ENCODE measurements around the gene FANCD2. TPM values are rescaled to one million over a fixed set of nuclear protein-coding genes. Genes with fewer than 3 reads are reported as not detected.

Gene FANCD2
- total and polyA plus RNA-seq, 2 experiments from 2014 or later: 61.5 to 71.6 TPM

DNA sequence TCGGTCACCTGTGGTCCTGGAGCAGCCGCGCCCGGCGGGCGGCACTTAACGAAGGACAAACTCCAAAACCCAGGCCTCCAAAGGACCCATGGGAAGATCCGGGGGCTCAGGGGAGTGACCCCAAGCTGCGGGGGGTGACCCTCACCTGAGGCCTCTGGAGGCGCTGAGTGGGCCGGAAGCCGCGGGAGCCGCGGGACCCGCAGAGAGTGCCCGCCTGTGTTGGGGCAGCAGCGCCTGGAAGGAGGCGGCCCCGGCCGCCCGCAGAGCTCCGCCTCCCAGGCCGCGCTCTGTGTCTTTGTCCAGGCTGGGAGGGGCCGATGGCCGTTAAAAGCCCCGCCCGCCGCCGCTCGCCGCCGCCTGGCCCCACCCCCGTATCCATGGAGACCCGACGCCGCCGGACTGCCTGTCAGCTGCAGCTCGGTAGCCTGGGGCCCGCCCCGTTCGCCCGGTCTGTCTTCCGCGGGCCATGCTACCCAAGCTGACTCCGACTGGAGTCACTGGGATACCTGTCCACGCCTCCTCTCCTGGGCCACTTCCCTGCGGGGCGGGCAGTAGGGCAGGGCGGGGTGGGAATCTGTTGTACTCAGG lies 15.3 kb upstream of the FANCD2 start:
- Histone ChIP-seq H4K20me1 (replicated peaks; ENCODE audit: insufficient read depth) (peaks cover 13% of the 10 kb centered on the region), H3K27ac (ENCODE audit: low read depth) (no peak overlapping the region), H2AFZ (peak overlapping the region; percentile 63; the same call in 1 of the 2 replicates), H3K79me2 (replicated peaks; ENCODE audit: insufficient read depth) (no peaks in the 10 kb centered on the region), H3K4me1 (ENCODE audit: insufficient read depth) (peaks cover 12% of the 10 kb centered on the region; the same call in 1 of the 2 replicates), H3K27me3 (ENCODE audit: insufficient read depth) (peaks cover 4% of the 10 kb centered on the region; the same call in 1 of the 2 replicates), H3K4me3 (peak overlapping the region; percentile 77), H3K9me2 (ENCODE audit: insufficient read depth) (no peaks in the 10 kb centered on the region), H3K36me3 (ENCODE audit: insufficient read depth) (no peaks in the 10 kb centered on the region), H3F3A (replicated peaks; ENCODE audit: low read depth) (no peaks in the 10 kb centered on the region), H3K4me2 (peak overlapping the region; percentile 89)
- Mint-ChIP-seq H3K27me3 (ENCODE audit: insufficient read depth, low read depth, poor library complexity) (peaks cover 21% of the 10 kb centered on the region), H3K4me1 (peaks cover 23% of the 10 kb centered on the region), H3K27ac (no peak overlapping the region), H3K4me3 (peak overlapping the region; percentile 63; the same call in 2 of the 3 replicates), H3K9me3 (no peaks in the 10 kb centered on the region; the same call in 2 of the 3 replicates), H3K36me3 (ENCODE audit: low read depth) (no peaks in the 10 kb centered on the region)
- TF ChIP-seq CREB1 (CRISPR knock-in tag; IDR thresholded peaks at IDR 0.05; ENCODE audit: low read depth): 0 out of 2 replicates have a peak, but pooled peaks have one; percentile 2
- TF ChIP-seq, protein P1, sequence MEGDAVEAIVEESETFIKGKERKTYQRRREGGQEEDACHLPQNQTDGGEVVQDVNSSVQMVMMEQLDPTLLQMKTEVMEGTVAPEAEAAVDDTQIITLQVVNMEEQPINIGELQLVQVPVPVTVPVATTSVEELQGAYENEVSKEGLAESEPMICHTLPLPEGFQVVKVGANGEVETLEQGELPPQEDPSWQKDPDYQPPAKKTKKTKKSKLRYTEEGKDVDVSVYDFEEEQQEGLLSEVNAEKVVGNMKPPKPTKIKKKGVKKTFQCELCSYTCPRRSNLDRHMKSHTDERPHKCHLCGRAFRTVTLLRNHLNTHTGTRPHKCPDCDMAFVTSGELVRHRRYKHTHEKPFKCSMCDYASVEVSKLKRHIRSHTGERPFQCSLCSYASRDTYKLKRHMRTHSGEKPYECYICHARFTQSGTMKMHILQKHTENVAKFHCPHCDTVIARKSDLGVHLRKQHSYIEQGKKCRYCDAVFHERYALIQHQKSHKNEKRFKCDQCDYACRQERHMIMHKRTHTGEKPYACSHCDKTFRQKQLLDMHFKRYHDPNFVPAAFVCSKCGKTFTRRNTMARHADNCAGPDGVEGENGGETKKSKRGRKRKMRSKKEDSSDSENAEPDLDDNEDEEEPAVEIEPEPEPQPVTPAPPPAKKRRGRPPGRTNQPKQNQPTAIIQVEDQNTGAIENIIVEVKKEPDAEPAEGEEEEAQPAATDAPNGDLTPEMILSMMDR (conservative IDR thresholded peaks at IDR 0.05; ENCODE audit: low read depth in 2 of 2): no peak
- no peak for TF ChIP-seq NANOG (IDR thresholded peaks at IDR 0.05; ENCODE audit: borderline replicate concordance)
- no peak for TF ChIP-seq EZH2 (IDR thresholded peaks at IDR 0.05; ENCODE audit: low read depth, unreplicated experiment)
- peak; percentile 53 for TF ChIP-seq POLR2AphosphoS5 (IDR thresholded peaks at IDR 0.05; ENCODE audit: low read depth)
- DNase-seq (ENCODE audit: low spot score) (peak; percentile 97), ATAC-seq (peak; percentile 78)

DNA sequence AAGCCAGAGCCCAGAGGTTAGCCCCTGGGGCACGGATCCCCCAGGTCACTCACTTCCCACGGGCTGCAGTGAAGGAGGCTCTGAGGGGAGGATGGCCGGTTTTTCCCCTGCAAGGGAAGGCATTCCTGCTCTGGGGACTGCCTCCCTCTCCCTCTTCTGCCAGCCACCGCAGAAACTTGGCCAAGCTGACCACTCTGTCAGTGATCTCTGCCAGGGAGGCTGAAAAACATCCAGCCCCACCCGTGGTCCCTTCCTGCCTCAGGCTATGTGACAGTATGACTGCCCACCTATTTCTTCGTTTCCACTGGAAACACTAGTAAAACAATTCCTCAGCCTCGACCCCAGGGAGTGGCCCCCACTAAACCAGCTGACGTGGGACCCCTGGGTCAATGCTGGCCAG lies 14.6 kb upstream of the FANCD2 start:
- Histone ChIP-seq H3K79me2 (replicated peaks; ENCODE audit: insufficient read depth) (no peaks in the 10 kb centered on the region), H3K4me2 (peak overlapping the region; percentile 73; the same call in 1 of the 2 replicates), H3K4me3 (peak overlapping the region; percentile 77; the same call in 1 of the 2 replicates), H3K36me3 (ENCODE audit: insufficient read depth) (no peaks in the 10 kb centered on the region), H4K20me1 (replicated peaks; ENCODE audit: insufficient read depth) (peaks cover 8% of the 10 kb centered on the region; the same call in 1 of the 2 replicates), H3K9me2 (ENCODE audit: insufficient read depth) (no peaks in the 10 kb centered on the region), H3K27ac (ENCODE audit: low read depth) (no peak overlapping the region), H3F3A (replicated peaks; ENCODE audit: low read depth) (no peaks in the 10 kb centered on the region), H3K27me3 (ENCODE audit: insufficient read depth) (peaks cover 4% of the 10 kb centered on the region; the same call in 1 of the 2 replicates), H2AFZ (no peak overlapping the region), H3K4me1 (ENCODE audit: insufficient read depth) (peaks cover 12% of the 10 kb centered on the region; the same call in 1 of the 2 replicates)
- no peaks in the 10 kb centered on the region for H3K36me3 Mint-ChIP-seq (ENCODE audit: low read depth)
- no peak overlapping the region for H3K27ac Mint-ChIP-seq
- ATAC-seq (no peak), DNase-seq (ENCODE audit: low spot score) (no peak)
- H3K27me3 Mint-ChIP-seq (ENCODE audit: insufficient read depth, low read depth, poor library complexity): peaks cover 21% of the 10 kb centered on the region
- peaks cover 23% of the 10 kb centered on the region for H3K4me1 Mint-ChIP-seq
- no peaks in the 10 kb centered on the region; the same call in 2 of the 3 replicates for H3K9me3 Mint-ChIP-seq
- peak overlapping the region; percentile 33; the same call in 2 of the 3 replicates for H3K4me3 Mint-ChIP-seq
- TF ChIP-seq ZNF114 (CRISPR knock-in tag; IDR thresholded peaks at IDR 0.05) (no peak), POLR2AphosphoS5 (IDR thresholded peaks at IDR 0.05; ENCODE audit: low read depth) (no peak), ZNF331 (CRISPR knock-in tag; IDR thresholded peaks at IDR 0.05; ENCODE audit: low read depth) (no peak), CREB1 (CRISPR knock-in tag; IDR thresholded peaks at IDR 0.05; ENCODE audit: low read depth) (no peak)
- TF ChIP-seq, protein P1 (conservative IDR thresholded peaks at IDR 0.05; ENCODE audit: low read depth in 2 of 2): no peak
- TF ChIP-seq, protein P2, sequence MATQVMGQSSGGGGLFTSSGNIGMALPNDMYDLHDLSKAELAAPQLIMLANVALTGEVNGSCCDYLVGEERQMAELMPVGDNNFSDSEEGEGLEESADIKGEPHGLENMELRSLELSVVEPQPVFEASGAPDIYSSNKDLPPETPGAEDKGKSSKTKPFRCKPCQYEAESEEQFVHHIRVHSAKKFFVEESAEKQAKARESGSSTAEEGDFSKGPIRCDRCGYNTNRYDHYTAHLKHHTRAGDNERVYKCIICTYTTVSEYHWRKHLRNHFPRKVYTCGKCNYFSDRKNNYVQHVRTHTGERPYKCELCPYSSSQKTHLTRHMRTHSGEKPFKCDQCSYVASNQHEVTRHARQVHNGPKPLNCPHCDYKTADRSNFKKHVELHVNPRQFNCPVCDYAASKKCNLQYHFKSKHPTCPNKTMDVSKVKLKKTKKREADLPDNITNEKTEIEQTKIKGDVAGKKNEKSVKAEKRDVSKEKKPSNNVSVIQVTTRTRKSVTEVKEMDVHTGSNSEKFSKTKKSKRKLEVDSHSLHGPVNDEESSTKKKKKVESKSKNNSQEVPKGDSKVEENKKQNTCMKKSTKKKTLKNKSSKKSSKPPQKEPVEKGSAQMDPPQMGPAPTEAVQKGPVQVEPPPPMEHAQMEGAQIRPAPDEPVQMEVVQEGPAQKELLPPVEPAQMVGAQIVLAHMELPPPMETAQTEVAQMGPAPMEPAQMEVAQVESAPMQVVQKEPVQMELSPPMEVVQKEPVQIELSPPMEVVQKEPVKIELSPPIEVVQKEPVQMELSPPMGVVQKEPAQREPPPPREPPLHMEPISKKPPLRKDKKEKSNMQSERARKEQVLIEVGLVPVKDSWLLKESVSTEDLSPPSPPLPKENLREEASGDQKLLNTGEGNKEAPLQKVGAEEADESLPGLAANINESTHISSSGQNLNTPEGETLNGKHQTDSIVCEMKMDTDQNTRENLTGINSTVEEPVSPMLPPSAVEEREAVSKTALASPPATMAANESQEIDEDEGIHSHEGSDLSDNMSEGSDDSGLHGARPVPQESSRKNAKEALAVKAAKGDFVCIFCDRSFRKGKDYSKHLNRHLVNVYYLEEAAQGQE (IDR thresholded peaks at IDR 0.05; ENCODE audit: unreplicated experiment): no peak
